ENCODE results near the gene CHSY1. TPM values are rescaled to one million over a fixed set of nuclear protein-coding genes. Genes with fewer than 3 reads are reported as not detected.

Gene CHSY1
- total and polyA plus RNA-seq, 3 donors from 2014 or later: 20.0 to 36.1 (median 31.1) TPM

GRCh38 chr15:101200181-101200580 lies 51.7 kb downstream of the CHSY1 start:
- peaks cover 53% of the 10 kb centered on the region for H3K4me1 ChIP-seq
- intact Hi-C loops (cut with DNase I; ENCODE audit: low total_unique reads): no loop called here
- H3K27me3 ChIP-seq: no peaks in the 10 kb centered on the region
- H3K27ac ChIP-seq: peak overlapping the region; percentile 45 to 87
- H3K9me3 ChIP-seq: no peaks in the 10 kb centered on the region
- H3K4me3 ChIP-seq: no peak overlapping the region
- TF ChIP-seq, protein P1, sequence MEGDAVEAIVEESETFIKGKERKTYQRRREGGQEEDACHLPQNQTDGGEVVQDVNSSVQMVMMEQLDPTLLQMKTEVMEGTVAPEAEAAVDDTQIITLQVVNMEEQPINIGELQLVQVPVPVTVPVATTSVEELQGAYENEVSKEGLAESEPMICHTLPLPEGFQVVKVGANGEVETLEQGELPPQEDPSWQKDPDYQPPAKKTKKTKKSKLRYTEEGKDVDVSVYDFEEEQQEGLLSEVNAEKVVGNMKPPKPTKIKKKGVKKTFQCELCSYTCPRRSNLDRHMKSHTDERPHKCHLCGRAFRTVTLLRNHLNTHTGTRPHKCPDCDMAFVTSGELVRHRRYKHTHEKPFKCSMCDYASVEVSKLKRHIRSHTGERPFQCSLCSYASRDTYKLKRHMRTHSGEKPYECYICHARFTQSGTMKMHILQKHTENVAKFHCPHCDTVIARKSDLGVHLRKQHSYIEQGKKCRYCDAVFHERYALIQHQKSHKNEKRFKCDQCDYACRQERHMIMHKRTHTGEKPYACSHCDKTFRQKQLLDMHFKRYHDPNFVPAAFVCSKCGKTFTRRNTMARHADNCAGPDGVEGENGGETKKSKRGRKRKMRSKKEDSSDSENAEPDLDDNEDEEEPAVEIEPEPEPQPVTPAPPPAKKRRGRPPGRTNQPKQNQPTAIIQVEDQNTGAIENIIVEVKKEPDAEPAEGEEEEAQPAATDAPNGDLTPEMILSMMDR (IDR thresholded peaks at IDR 0.05): no peak
- TF ChIP-seq POLR2A (IDR thresholded peaks at IDR 0.05): no peak
- DNase-seq: no peak
- H3K36me3 ChIP-seq (ENCODE audit: low read depth, missing control alignments): no peaks in the 10 kb centered on the region
- 67 to 70% methylated on average over 9 of the region's 9 CpGs for WGBS, 2 donors

- intact Hi-C loops (cut with DNase I; ENCODE audit: low total_unique reads): no loop called here
- Histone ChIP-seq H3K9me3 (no peaks in the 10 kb centered on the region), H3K27me3 (no peaks in the 10 kb centered on the region), H3K4me3 (no peak overlapping the region), H3K27ac (peak overlapping the region; percentile 45 to 87), H3K36me3 (ENCODE audit: low read depth, missing control alignments) (no peaks in the 10 kb centered on the region), H3K4me1 (peaks cover 59% of the 10 kb centered on the region)
- WGBS, 2 donors: 61 to 63% methylated on average over 6 of the region's 6 CpGs
- TF ChIP-seq, protein P1 (IDR thresholded peaks at IDR 0.05): no peak
- no peak for DNase-seq
These were observed 53.0 kb downstream of the CHSY1 start for GRCh38 chr15:101198800-101199199.

- H3K4me1 ChIP-seq: peaks cover 52% of the 10 kb centered on the region
- no peak overlapping the region for H3K4me3 ChIP-seq
- H3K9me3 ChIP-seq: no peaks in the 10 kb centered on the region
- H3K27me3 ChIP-seq: no peaks in the 10 kb centered on the region
- peak overlapping the region; percentile 45 to 87 for H3K27ac ChIP-seq
- WGBS, 2 donors: 74 to 76% methylated on average over 14 to 16 of the region's 16 CpGs
- no peaks in the 10 kb centered on the region for H3K36me3 ChIP-seq (ENCODE audit: low read depth, missing control alignments)
- intact Hi-C loops (cut with DNase I; ENCODE audit: low total_unique reads): no loop called here
- no peak for DNase-seq
- TF ChIP-seq POLR2A (IDR thresholded peaks at IDR 0.05): no peak
These were observed 53.7 kb downstream of the CHSY1 start for GRCh38 chr15:101198031-101198575.

DNA sequence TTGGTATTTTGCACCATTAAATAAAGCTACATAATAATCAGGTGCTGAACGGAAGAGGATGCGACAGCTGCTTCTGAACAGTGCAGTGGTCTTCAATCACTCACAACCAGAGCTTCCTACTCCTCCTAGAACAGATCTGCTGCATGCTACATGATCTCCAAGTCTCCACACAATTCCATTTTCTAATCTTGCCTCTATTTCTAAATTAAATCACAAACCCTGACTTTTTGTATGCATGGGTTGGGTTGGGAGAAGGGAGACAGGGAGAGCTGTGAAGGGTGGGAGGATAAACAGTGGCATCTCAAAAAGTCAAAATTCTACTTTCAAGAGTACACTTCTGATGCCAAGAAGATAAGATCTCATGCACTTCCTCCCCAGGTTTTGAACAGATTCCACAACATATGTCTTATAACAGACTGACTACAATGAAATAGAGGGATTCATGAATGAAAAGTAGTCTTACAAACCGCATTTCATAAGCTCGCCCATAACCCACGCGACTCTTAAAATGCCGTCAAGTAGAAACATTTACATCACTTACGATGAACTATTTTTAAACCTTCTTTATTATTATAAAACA lies 57.2 kb downstream of the CHSY1 start:
- intact Hi-C loops (cut with DNase I; ENCODE audit: low total_unique reads): no loop called here
- H3K27ac ChIP-seq: peak overlapping the region; percentile 78 to 87

DNA sequence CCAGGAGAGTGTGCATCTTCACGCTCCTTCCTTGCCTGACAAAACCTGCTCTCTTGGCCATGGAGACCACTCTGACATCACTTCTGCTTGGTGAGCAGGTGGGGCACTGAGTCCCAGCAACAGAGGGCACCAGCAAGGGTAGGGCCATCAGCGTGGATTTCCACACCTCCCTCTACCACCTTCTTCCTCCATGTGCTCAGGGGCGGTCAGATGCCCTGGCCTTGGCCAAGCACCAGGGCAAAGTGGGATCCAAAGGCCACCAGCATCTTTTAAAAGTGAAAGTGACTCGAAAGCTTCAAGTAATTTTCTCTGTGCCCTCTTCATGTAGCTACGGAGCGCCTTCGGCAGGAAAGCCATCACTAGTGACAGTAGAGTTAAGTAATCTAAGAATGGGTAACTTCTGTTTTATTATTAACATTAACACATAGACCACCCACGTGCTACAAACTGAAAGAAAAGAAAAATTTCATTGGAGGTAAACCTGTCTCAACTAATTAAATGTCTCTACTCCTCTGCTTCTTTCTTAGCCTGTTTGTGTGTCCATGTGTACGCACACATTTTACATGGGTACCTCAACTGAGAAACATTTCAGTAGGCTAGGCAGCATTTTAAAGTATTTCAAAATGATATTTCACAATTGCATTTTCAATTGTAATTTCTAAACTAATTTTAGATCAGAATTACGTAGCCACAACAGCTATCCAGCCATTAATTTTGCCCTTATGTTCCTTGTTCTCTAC lies 57.9 kb downstream of the CHSY1 start:
- no peak for TF ChIP-seq POLR2A (IDR thresholded peaks at IDR 0.05)
- TF ChIP-seq, protein P1 (IDR thresholded peaks at IDR 0.05): no peak
- intact Hi-C loops (cut with DNase I; ENCODE audit: low total_unique reads): no loop called here
- WGBS, 2 donors: 59 to 78% methylated on average over 9 to 10 of the region's 10 CpGs
- no peaks in the 10 kb centered on the region for H3K9me3 ChIP-seq
- H3K4me3 ChIP-seq: no peak overlapping the region
- H3K4me1 ChIP-seq: peaks cover 44% of the 10 kb centered on the region
- peak overlapping the region; percentile 78 to 87 for H3K27ac ChIP-seq
- DNase-seq: no peak
- H3K27me3 ChIP-seq: no peaks in the 10 kb centered on the region
- H3K36me3 ChIP-seq (ENCODE audit: low read depth, missing control alignments): no peaks in the 10 kb centered on the region

More for the DNA sequence above, 57.2 kb downstream of the CHSY1 start:
- DNase-seq: no peak
- Histone ChIP-seq H3K27me3 (no peaks in the 10 kb centered on the region), H3K4me1 (peaks cover 43% of the 10 kb centered on the region), H3K36me3 (ENCODE audit: low read depth, missing control alignments) (no peaks in the 10 kb centered on the region), H3K9me3 (no peaks in the 10 kb centered on the region), H3K4me3 (no peak overlapping the region)
- no peak for TF ChIP-seq POLR2A (IDR thresholded peaks at IDR 0.05)
- TF ChIP-seq, protein P1 (IDR thresholded peaks at IDR 0.05): no peak
- 66 to 73% methylated on average over 8 of the region's 8 CpGs for WGBS, 2 donors

All from testis (tissue), 3 donors.